HG02970 (cell line): Measurements from ENCODE around the gene CD69.
A peak's percentile ranks its signal among the peaks of the same experiment; 100 is the strongest.

Source experiments
- ATAC-seq: cut with Tn5 transposase; IDR thresholded peaks from one replicate; pipeline ENCODE4 v1.9.1; 2021; ENCODE audit warnings: mild to moderate bottlenecking, moderate library complexity, moderate number of reproducible peaks; ENCODE audit not compliant: unreplicated experiment, low FRiP score

CD69 gene

DNA sequence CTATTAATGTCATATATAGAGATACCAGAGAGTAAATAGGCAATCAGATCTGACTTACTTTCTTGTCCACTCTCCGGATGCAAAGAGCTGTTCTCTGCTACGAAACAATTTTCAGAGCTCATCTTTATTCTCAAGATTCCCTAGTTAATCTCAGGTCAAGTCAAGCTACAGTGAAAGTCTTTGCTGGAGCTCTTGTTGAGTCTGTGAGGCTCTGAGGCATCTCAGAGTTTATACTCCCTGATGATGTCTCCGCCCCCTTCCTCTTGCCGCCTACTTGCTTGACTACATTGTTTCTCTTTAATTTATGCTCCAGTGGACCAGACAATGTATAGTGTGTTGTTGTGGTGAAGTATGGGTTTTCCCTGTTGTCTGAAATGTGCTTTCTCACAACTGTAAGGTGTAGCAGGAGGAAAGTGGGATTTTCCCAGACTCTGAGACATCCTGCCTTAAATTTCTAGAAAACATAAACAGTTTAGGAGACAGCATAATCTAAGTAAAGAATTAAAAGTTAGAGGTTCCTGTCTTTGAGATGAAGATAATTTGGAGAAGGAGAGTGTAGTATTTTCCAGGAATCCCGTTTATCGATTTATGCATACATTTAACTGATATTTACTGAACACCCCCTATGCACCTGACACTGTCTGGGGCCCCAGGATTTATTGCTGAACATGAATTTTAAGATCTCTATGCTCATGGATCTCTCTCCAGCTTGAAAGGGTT, at the start of gene CD69:
CD69 (minus strand) TSS at position 203 of the 720 bp plus-strand sequence; CDS start at position 122, 81 bp downstream.
- ATAC-seq, result no peak

- no peak for ATAC-seq
Observed at GRCh38 chr12:9809866-9810265, 49.2 kb upstream of the CD69 start.

GRCh38 chr12:9809338-9809737, 48.6 kb upstream of the CD69 start:
- ATAC-seq, result no peak

DNA sequence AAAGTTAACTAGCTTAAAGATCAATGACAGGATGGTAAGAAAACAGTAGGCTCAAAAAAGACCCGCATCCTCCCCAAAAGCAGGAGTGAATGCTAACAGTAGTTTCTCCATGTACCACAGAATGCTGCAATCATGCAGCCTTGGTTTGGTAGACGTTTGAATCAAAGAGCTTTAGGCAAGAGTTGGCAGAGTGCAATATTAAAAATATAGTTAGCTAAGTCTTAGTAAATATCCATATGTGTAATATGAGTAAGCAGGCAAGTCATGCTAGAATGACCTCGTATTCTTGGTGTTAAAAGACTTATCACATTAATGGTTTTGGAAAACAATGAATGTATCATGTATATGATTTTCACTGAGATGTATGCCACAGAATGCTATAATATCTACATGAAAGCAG, 47.8 kb upstream of the CD69 start:
- ATAC-seq, result no peak

DNA sequence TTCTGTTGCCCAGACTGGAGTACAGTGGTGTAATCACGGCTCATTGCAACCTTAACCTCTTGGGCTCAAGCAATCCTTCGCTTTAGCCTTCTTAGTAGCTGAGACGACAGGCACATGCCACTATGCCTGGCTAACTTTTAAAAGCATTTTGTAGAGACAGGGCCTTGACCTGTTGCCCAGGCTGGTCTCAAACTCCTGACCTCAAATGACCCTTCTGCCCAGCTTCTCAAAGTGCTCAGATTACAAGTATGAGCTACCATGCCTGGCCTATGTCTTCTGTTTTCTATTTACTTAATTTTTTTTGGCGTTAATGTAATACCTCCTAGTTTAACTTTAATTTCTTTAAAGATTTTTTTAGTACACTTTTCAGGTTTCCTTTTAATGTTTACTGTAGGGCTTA, 46.0 kb upstream of the CD69 start:
- no peak for ATAC-seq

DNA sequence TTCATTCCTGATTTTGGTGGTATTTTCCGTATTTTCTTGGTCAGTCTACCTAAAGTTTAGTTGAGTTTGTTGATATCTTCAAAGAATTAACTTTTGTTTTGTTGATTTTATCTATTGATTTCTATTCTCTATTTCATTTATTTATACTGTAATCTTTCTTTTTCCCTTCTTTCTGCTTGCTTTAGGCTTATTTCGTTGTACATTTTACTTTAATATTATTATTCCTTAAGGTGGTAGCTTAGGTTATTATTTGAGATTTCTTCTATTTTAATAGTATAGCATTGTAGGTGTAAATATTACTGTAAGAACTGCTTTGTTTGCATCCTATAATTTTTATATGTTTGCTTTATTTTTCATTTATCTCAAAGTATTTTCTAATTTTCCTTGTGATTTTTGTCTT, 45.2 kb upstream of the CD69 start:
- ATAC-seq, result no peak

- ATAC-seq, result no peak
Observed at GRCh38 chr12:9799961-9800360, 39.3 kb upstream of the CD69 start.

DNA sequence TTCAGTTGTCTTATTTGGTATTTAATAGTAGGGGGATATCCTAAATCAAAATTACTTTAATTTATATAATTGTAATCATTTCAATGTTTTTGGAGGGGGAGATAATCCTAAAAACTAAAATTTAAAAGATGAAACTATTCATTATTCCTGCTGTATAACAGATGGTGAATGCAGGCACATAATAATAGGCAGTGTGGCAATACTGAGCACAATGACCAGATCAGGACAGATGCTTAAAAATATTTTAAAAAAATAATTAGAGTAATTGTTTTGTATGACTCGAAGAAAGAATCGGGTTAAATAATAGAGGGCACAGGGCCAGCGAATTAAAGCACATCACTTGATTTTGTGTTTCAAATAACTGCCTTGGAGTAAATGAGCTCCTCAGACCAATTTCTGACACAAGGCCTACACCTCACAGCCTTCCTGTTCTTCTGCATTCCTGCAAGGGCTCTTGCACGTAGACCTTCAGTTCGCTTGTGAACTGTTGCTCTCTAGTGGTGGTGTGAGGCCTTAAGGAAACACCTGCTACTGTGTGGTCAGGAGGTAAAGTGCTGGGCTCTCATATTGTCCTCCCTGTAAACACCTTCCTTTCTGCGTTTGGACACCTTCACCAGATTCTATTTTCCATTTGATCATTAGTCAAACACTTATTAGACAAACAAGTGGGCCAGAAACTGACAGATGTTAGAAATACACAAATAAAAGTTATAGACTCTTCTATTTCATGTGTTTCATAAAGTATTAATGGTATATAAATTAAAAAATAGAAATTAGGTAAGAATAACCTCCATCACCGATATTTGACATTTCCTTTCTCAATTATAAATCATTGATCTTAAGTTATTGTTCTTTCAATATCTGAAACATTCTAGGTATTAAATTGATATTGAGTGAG, 37.3 kb upstream of the CD69 start:
- ATAC-seq, result peak; percentile 62

DNA sequence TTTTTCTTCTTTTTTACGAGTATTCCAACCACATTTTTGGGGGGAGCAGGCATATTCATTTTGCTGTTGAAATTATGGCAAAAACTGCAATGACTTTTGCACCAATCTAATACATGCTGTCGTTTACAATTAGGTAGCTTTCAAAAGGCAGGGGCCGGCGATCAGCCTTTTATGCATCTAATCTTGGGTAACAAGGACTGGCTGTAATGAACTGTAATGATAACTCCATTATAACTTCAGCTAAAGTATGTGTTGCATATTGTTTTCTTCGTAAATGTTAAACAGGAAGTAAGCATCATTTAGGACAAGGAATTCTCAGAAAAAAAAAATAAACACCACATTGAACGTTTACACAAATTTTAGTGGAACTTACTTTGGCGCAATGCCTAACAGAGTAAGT, 36.3 kb upstream of the CD69 start:
- no peak for ATAC-seq

DNA sequence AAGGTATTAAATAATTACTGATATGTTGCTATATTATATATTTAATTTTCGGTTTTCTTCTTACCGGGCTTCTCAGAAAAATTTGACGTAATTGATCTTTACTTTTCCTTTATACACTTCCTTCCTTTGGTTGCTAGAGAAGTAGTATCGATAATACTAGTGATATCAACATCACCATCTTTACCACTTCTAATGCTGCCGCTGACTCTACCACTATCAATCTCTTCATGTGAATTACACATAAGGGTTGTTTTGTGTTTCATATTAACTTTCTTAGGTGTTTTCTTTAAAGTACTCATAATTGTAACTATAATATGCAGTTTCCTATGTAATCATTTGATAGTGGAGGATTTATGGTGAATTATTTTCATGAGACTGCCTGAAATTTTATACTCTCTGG, 35.6 kb upstream of the CD69 start:
- no peak for ATAC-seq

- no peak for ATAC-seq
Observed at GRCh38 chr12:9795945-9796344, 35.2 kb upstream of the CD69 start.

- ATAC-seq, result no peak
Observed at GRCh38 chr12:9794484-9795093, 33.9 kb upstream of the CD69 start.

DNA sequence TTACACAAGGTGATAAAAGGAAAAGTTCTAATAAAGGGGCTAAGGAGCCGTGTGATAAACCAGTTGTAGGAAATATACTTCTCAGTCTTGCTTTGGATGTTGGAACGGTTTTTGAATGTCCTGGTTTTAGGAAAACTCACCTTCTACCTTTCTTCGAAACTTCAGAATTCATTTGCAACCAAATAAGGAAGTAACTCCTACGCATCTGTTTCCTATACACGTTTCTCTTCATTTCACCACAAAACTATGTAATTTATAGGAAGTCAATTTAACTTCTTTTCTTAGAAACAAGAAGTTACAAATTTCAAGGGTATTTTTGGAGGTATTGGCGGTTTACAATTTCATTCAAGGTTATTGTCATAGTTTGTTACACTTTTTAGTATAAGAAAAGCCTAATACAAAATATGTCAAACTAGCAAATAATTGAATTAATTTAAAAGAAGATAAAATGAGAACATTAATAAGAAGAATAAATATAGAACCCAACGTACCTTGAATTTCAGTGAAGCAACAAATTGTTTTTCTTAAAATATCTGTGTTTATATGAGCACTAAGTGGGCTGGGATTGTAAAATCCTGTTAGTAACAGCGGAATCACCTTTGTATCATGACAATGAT, 33.2 kb upstream of the CD69 start:
- ATAC-seq, result no peak

DNA sequence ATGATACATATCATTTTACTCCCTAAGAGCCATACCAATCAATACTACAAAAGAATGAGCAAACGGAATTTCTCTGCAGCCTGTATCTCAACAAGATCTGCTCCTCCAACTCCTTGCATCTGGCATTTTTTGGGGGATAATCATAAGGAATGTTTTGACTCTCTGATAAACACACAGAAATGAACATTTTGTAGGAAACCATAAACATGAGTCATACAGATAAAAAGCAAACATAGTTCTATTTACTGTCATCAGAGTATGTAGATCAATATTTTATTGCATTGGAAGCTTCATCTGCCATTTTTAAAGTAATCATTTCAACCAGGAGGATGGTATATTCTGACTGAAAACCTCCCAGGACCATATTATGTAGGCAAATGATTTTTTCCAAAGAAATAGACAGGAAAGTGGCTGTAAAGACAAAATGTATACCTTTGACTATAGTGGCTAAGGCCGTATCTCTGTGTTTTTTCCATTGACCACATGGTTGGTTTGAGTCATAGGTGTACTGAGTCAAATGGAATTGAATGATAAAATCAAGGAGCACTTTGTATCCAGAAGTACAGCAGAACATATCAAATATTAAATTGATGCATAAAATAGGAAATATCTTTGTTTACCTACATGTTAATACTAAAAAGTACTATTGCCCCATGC, 32.4 kb upstream of the CD69 start:
- ATAC-seq, result no peak

- no peak for ATAC-seq
Observed at GRCh38 chr12:9792185-9792900, 31.6 kb upstream of the CD69 start.

DNA sequence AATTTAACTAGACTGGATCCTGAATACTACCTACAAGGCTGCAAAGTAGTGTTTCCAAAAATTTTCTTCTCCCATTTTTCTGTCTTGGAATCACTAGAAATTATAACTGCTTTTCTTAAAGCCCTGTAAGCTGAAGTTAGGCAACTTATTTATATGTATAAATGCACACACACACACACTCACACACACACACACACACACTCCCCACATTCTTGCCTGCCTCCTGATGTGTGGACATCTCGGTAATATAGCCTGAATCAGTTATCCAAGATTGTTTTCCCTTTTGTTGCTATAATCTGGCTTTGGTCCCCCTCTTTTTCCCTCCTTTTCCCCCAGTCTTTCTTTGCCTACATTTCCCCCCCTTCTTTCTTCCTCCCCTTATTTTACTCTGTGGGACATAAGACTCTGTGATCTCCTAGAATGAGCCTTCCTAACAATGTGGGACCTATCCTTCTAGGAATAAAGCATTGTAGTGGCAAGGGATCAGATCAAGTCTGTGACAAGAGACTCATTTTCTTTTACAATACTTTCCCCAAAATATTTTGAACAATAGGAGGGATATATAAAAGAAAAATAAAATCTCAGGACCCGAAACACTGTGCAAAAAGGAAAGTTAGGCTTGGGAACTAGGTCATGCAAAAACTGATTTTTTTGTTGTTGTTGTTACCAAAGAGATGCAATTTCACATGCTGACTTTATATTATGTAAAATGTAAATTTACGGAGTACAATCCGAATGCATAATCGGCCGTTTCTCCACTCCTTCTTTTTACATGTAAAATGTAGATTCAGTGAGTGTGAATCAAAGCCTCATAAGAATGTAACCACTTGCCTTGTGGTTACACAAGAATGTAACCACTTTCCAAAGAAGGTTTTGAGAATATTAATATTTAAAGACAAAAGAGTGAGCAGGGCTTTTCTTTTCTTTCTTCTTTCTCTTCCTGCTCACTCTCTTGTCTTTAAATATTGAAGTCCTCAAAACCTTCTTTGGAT, 26.3 kb upstream of the CD69 start:
- no peak for ATAC-seq

DNA sequence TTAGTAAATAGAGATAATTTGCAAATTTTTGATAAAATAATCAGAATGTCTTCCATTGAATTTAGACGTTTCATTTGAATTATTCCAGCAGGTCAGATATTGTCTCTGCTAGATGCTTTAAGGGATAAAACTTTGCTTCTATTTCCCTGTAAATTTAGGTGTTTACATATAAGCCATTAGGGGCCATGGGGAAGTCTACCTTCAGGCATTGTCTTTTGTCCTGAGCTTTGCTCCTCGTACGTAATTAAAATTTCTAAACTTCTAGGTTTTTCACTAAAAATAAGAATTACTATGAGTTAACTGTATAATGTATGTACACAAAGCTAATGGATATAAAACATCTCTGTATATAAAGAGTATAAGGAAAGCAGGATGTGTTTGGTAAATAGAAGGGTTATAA, 24.1 kb upstream of the CD69 start:
- no peak for ATAC-seq

DNA sequence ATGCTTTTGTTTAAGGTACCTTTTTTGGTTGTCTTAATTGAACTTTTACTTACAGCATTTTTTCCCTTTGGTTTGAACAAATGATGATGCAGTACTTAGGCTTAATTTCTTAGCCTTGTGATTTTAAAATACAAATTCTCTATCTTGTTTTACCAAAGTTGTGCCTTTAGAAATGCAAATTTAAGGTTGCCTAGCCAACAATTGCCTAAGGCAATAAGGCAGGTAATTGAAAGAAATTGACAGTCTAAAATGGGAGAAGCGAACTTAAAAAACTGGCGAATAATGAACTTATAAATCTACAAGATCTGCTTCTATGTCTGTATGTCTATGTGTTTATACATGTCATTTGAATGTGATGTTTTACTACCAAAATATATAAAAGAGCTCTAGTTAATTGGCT, 23.6 kb upstream of the CD69 start:
- ATAC-seq, result no peak
